Liver (tissue), 5 donors: ENCODE results near the gene HDAC8. TPM values are rescaled to one million over a fixed set of nuclear protein-coding genes. Genes with fewer than 3 reads are reported as not detected.

Experiments used
- polyA plus RNA-seq, 2 donors: library from polyadenylated mRNA; stranded (reverse) in 1 of 2; unstranded in 1 of 2; fragments of 200-250 nt in 1 of 2; fragments of >200 nt in 1 of 2; fragmentation: Nextera tagmentation in 1 of 2; extraction: Ambion mirVana in 1 of 2; gene quantifications; one replicate each; pipeline versions ENCODE4 v1.2.1 to v1.2.3, GENCODE V29; 2013 to 2015
- small RNA-seq: library from RNA; depleted of rRNA; stranded (forward); fragments of <200 nt; gene quantifications from one replicate; pipeline ENCODE3, GENCODE V24; 2014
- total RNA-seq, 2 donors: library from RNA; depleted of rRNA; stranded (reverse); fragments of >200 nt; gene quantifications; one replicate each; pipeline ENCODE4 v1.2.3, GENCODE V29; 2014
- donor health status: healthy.
- donor health status: healthy.
- donor health status: healthy.

The HDAC8 gene
- total and polyA plus RNA-seq, 4 donors, result 11.1 to 30.4 (median 14.0) TPM

Small RNAs within 50 kb of the gene (small RNA-seq; reads per million reads assigned to genes)
- gene RF00019 (not detected), gene RNU2-68P (0.64 reads per million, percentile 66 among the genes with 10 or more reads in this experiment)

Other genes starting within 250 kb of the HDAC8 start
- 1 to 10 TPM; 1.7 to 5.5 TPM for gene PHKA1, start 141.5 kb upstream of the HDAC8 start, total RNA-seq
- gene PHKA1, start 141.5 kb upstream of the HDAC8 start, polyA plus RNA-seq, result 1 to 10 TPM in 1 of 2 donors, under 1 TPM in 1; 0.57 to 1.1 TPM
- under 1 TPM in 1 of 2 donors, not detected in 1; 0.19 TPM for gene DMRTC1B, start 204.0 kb upstream of the HDAC8 start, total RNA-seq
- not detected for gene DMRTC1B, start 204.0 kb upstream of the HDAC8 start, polyA plus RNA-seq
- not detected for gene FAM236B, start 209.8 kb upstream of the HDAC8 start, total RNA-seq
- gene FAM236B, start 209.8 kb upstream of the HDAC8 start, polyA plus RNA-seq, result not detected
- gene FAM236D, start 235.4 kb upstream of the HDAC8 start, total RNA-seq, result not detected
- gene FAM236D, start 235.4 kb upstream of the HDAC8 start, polyA plus RNA-seq, result not detected